GM20000 (cell line): ENCODE data around the gene PABPN1L.

Source experiments
- DNase-seq: peaks from one replicate; pipeline ENCODE4 v3.0.0; 2012; ENCODE audit warnings: low spot score
- CTCF ChIP-seq: IDR thresholded peaks from 2 replicates; pipeline ENCODE4 v1.5.1; 2012; ENCODE audit warnings: mild to moderate bottlenecking, control low read depth; ENCODE audit errors: extremely low read depth, missing control alignments

Gene PABPN1L

GRCh38 chr16:88870608-88871348 is 4.3 kb upstream of the PABPN1L start:
- no peak for TF ChIP-seq CTCF
- peak; percentile 72 for DNase-seq

- TF ChIP-seq CTCF = no peak
- DNase-seq = no peak
Observed at GRCh38 chr16:88869673-88869980, 3.2 kb upstream of the PABPN1L start.

GRCh38 chr16:88868974-88869672 is 2.7 kb upstream of the PABPN1L start:
- no peak for DNase-seq
- no peak for TF ChIP-seq CTCF

- no peak for DNase-seq
- TF ChIP-seq CTCF = no peak
Observed at GRCh38 chr16:88867581-88868246, 1.3 kb upstream of the PABPN1L start.

DNA sequence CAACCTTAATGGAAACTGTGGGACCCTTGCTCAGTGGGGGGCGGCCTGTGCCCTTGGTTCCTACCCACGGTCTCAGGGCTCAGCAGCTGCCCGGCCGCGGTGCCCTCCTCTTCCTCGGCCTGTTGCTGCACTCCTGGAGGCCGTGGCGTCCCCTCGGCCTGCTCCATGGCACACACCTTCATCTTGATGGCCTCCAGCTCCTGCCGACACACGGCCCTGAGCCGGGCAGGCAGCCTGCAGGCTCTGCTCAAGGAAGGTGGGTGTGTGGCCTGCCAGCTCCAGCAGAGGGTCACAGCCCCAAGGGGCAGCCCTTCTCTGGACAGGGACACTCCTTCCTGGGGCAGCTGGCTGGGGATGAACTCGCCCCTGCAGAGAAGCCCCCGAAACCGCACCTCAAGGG is 718 bp downstream of the PABPN1L start:
- no peak for DNase-seq
- TF ChIP-seq CTCF = no peak

- no peak for DNase-seq
- TF ChIP-seq CTCF = no peak
Observed at GRCh38 chr16:88865310-88865709, 1.1 kb downstream of the PABPN1L start.

DNA sequence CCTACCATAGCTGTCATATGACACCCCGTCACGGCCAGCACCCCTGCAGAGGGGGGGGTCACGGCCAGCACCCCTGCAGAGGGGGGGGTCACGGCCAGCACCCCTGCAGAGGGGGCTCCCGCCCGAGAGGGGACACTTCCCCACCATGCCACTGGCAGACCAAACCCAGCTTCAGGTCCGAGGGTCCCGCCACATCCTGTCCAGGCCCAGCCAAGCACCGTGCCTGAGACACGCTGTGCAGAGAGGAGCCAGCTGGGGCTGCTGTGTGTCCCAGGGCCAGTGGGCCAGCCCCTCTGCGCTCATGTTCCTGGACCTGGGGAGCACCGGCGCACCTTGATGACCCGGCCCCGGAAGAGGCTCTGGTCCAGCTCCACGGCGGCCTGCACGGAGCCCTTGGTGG is 1.9 kb downstream of the PABPN1L start:
- DNase-seq = no peak
- TF ChIP-seq CTCF = no peak
